Measurements from ENCODE around the gene LHX5.

The LHX5 gene

GRCh38 chr12:113478351-113479011, 6.8 kb upstream of the LHX5 start:
- DNase-seq (ENCODE audit: extremely low read depth in 1 of 2, low read depth in 1 of 2): no peak

- no peak for DNase-seq (ENCODE audit: extremely low read depth in 1 of 2, low read depth in 1 of 2)
These were observed 6.2 kb upstream of the LHX5 start for GRCh38 chr12:113477842-113478215.

GRCh38 chr12:113477171-113477841, 5.6 kb upstream of the LHX5 start:
- DNase-seq (ENCODE audit: extremely low read depth in 1 of 2, low read depth in 1 of 2): no peak

- no peak for DNase-seq (ENCODE audit: extremely low read depth in 1 of 2, low read depth in 1 of 2)
These were observed 4.7 kb upstream of the LHX5 start for GRCh38 chr12:113476176-113476986.

GRCh38 chr12:113475451-113476175, 3.9 kb upstream of the LHX5 start:
- no peak for DNase-seq (ENCODE audit: extremely low read depth in 1 of 2, low read depth in 1 of 2)

GRCh38 chr12:113474635-113475436, 3.2 kb upstream of the LHX5 start:
- DNase-seq (ENCODE audit: extremely low read depth in 1 of 2, low read depth in 1 of 2): no peak

- no peak for DNase-seq (ENCODE audit: extremely low read depth in 1 of 2, low read depth in 1 of 2)
These were observed 2.3 kb upstream of the LHX5 start for GRCh38 chr12:113473942-113474341.

- DNase-seq (ENCODE audit: extremely low read depth in 1 of 2, low read depth in 1 of 2): no peak
These were observed 1.7 kb upstream of the LHX5 start for GRCh38 chr12:113473400-113473799.

GRCh38 chr12:113472191-113473121, 785 bp upstream of the LHX5 start:
- DNase-seq (ENCODE audit: extremely low read depth in 1 of 2, low read depth in 1 of 2): no peak

- no peak for DNase-seq (ENCODE audit: extremely low read depth in 1 of 2, low read depth in 1 of 2)
These were observed 626 bp downstream of the LHX5 start for GRCh38 chr12:113470871-113471618.

- no peak for DNase-seq (ENCODE audit: extremely low read depth in 1 of 2, low read depth in 1 of 2)
These were observed 1.5 kb downstream of the LHX5 start for GRCh38 chr12:113469949-113470743.

GRCh38 chr12:113469224-113469948, 2.3 kb downstream of the LHX5 start:
- DNase-seq (ENCODE audit: extremely low read depth in 1 of 2, low read depth in 1 of 2): no peak

GRCh38 chr12:113468365-113469223, 3.1 kb downstream of the LHX5 start:
- DNase-seq (ENCODE audit: extremely low read depth in 1 of 2, low read depth in 1 of 2): no peak

GRCh38 chr12:113467502-113468364, 3.9 kb downstream of the LHX5 start:
- no peak for DNase-seq (ENCODE audit: extremely low read depth in 1 of 2, low read depth in 1 of 2)

GRCh38 chr12:113467142-113467501, 4.5 kb downstream of the LHX5 start:
- DNase-seq (ENCODE audit: extremely low read depth in 1 of 2, low read depth in 1 of 2): no peak

All from stimulated activated CD8-positive, alpha-beta memory T cell treated with anti-CD3 and anti-CD28 coated beads, Interleukin-7, amount 100 ng/mL, for 48 hours (primary cell).